MM.1S (cell line): ENCODE results near the gene CXCR2.

Experiments used
- DNase-seq: peaks from one replicate; pipeline ENCODE4 v3.0.0-alpha.2; 2015
- H2AFZ ChIP-seq: fragments of 300-600 bp; sonication (generic); 2 replicates; pipeline ENCODE4 v1.6.0; 2016; ENCODE audit warnings: antibody characterized with exemption, low read length
- H3F3A ChIP-seq: fragments of 300-600 bp; sonication (generic); 2 replicates; pipeline ENCODE4 v1.6.1; 2016; ENCODE audit warnings: mild to moderate bottlenecking, antibody characterized with exemption, low read length, moderate library complexity, mixed read lengths; ENCODE audit not compliant: insufficient read depth
- H3K27ac ChIP-seq: fragments of 300-600 bp; sonication (generic); 2 replicates; pipeline ENCODE4 v1.5.1; 2016; ENCODE audit warnings: mild to moderate bottlenecking, low read length
- H3K27me3 ChIP-seq: fragments of 300-600 bp; sonication (generic); replicated peaks from 2 replicates; pipeline ENCODE4 v1.6.0; 2016; ENCODE audit warnings: low read length; ENCODE audit not compliant: insufficient read depth
- H3K36me3 ChIP-seq: fragments of 300-600 bp; sonication (generic); replicated peaks from 2 replicates; pipeline ENCODE4 v1.6.1; 2016; ENCODE audit warnings: mild to moderate bottlenecking, low read length, mixed read lengths; ENCODE audit not compliant: insufficient read depth
- H3K4me1 ChIP-seq: fragments of 300-600 bp; sonication (generic); 2 replicates; pipeline ENCODE4 v1.6.1; 2016; ENCODE audit warnings: low read length, mixed read lengths
- H3K4me2 ChIP-seq: fragments of 300-600 bp; sonication (generic); 2 replicates; pipeline ENCODE4 v1.6.0; 2016; ENCODE audit warnings: low read depth, low read length
- H3K4me3 ChIP-seq: fragments of 300-600 bp; sonication (generic); 2 replicates; pipeline ENCODE4 v1.5.1; 2016; ENCODE audit warnings: low read length, mixed read lengths
- H3K79me2 ChIP-seq: fragments of 300-600 bp; sonication (generic); 2 replicates; pipeline ENCODE4 v1.6.1; 2016; ENCODE audit warnings: mixed run types, low read length, mixed read lengths
- H3K9ac ChIP-seq: fragments of 300-600 bp; sonication (generic); 2 replicates; pipeline ENCODE4 v1.6.1; 2016; ENCODE audit warnings: low read length, mixed read lengths
- H3K9me2 ChIP-seq: fragments of 300-600 bp; sonication (generic); replicated peaks from 2 replicates; pipeline ENCODE4 v1.6.1; 2016; ENCODE audit warnings: mild to moderate bottlenecking, low read length, mixed read lengths; ENCODE audit not compliant: insufficient read depth
- H3K9me3 ChIP-seq: fragments of 300-600 bp; sonication (generic); replicated peaks from 2 replicates; pipeline ENCODE4 v1.6.1; 2016; ENCODE audit warnings: mild to moderate bottlenecking, low read length, mixed read lengths; ENCODE audit not compliant: insufficient read depth
- H4K20me1 ChIP-seq: fragments of 300-600 bp; sonication (generic); 2 replicates; pipeline ENCODE4 v1.6.1; 2016; ENCODE audit warnings: mild to moderate bottlenecking, low read length, moderate library complexity, mixed read lengths; ENCODE audit not compliant: insufficient read depth
- CTCF ChIP-seq: fragments of 300-600 bp; sonication (generic); IDR thresholded peaks from 2 replicates; pipeline ENCODE4 v1.5.1; 2016; ENCODE audit warnings: antibody characterized with exemption, low read length, mixed read lengths
- EZH2 ChIP-seq: fragments of 300-600 bp; sonication (generic); optimal IDR thresholded peaks from 2 replicates; pipeline ENCODE3; 2017; ENCODE audit warnings: low read depth, mild to moderate bottlenecking, antibody characterized with exemption, low read length, mixed read lengths
- EZH2phosphoT487 ChIP-seq: fragments of 300-600 bp; sonication (generic); IDR thresholded peaks from 2 replicates; pipeline ENCODE4 v1.6.1; 2018; ENCODE audit warnings: antibody characterized with exemption, low read length

CXCR2 gene

GRCh38 chr2:218081063-218081462, 44.8 kb upstream of the CXCR2 start:
- Histone ChIP-seq H3K9me2 (no peaks in the 10 kb centered on the region), H3K9me3 (no peaks in the 10 kb centered on the region), H3K4me2 (peak overlapping the region; percentile 35; the same call in 1 of the 2 replicates), H3K27me3 (no peaks in the 10 kb centered on the region), H3K9ac (no peak overlapping the region), H3F3A (no peaks in the 10 kb centered on the region), H3K4me3 (no peak overlapping the region), H2AFZ (no peak overlapping the region), H4K20me1 (no peaks in the 10 kb centered on the region), H3K79me2 (no peaks in the 10 kb centered on the region), H3K4me1 (peaks cover 12% of the 10 kb centered on the region), H3K27ac (peak overlapping the region; percentile 15; the same call in 1 of the 2 replicates), H3K36me3 (no peaks in the 10 kb centered on the region)
- TF ChIP-seq EZH2 (no peak), EZH2phosphoT487 (no peak), CTCF (no peak)
- peak; percentile 53 for DNase-seq

GRCh38 chr2:218081695-218082094, 44.1 kb upstream of the CXCR2 start:
- Histone ChIP-seq H3K4me1 (peaks cover 12% of the 10 kb centered on the region), H2AFZ (no peak overlapping the region), H4K20me1 (no peaks in the 10 kb centered on the region), H3K36me3 (no peaks in the 10 kb centered on the region), H3K4me2 (peak overlapping the region; percentile 35; the same call in 1 of the 2 replicates), H3K27me3 (no peaks in the 10 kb centered on the region), H3K79me2 (no peaks in the 10 kb centered on the region), H3K9ac (no peak overlapping the region), H3K4me3 (no peak overlapping the region), H3K9me2 (no peaks in the 10 kb centered on the region), H3K9me3 (no peaks in the 10 kb centered on the region), H3K27ac (no peak overlapping the region; the same call in 1 of the 2 replicates), H3F3A (no peaks in the 10 kb centered on the region)
- no peak for TF ChIP-seq CTCF
- TF ChIP-seq EZH2phosphoT487, result no peak
- DNase-seq, result no peak

GRCh38 chr2:218082586-218083351, 43.1 kb upstream of the CXCR2 start:
- no peaks in the 10 kb centered on the region for H3K79me2 ChIP-seq

More at GRCh38 chr2:218082586-218083351, 43.1 kb upstream of the CXCR2 start:
- peaks cover 12% of the 10 kb centered on the region for H3K4me1 ChIP-seq
- DNase-seq, result no peak
- H3K27me3 ChIP-seq, result no peaks in the 10 kb centered on the region
- H2AFZ ChIP-seq, result no peak overlapping the region
- no peaks in the 10 kb centered on the region for H3K36me3 ChIP-seq
- H3K27ac ChIP-seq, result no peak overlapping the region
- no peak overlapping the region for H3K4me2 ChIP-seq
- no peaks in the 10 kb centered on the region for H3F3A ChIP-seq
- no peaks in the 10 kb centered on the region for H4K20me1 ChIP-seq
- TF ChIP-seq CTCF (no peak), EZH2 (no peak)
- H3K9me2 ChIP-seq, result no peaks in the 10 kb centered on the region
- H3K9me3 ChIP-seq, result no peaks in the 10 kb centered on the region
- H3K9ac ChIP-seq, result no peak overlapping the region
- no peak overlapping the region for H3K4me3 ChIP-seq
